ENCODE data around the gene KRT6C.

The KRT6C gene

GRCh38 chr12:52518574-52519386, 45.2 kb upstream of the KRT6C start:
- no peak overlapping the region for H3K27ac ChIP-seq
- TF ChIP-seq CTCF (conservative IDR thresholded peaks at IDR 0.05) (no peak), ZFX (IDR thresholded peaks at IDR 0.05) (no peak)

GRCh38 chr12:52517888-52518287, 44.3 kb upstream of the KRT6C start:
- no peak overlapping the region for H3K27ac ChIP-seq
- no peak for TF ChIP-seq CTCF (conservative IDR thresholded peaks at IDR 0.05)
- TF ChIP-seq ZFX (IDR thresholded peaks at IDR 0.05) = no peak

- TF ChIP-seq ZFX (IDR thresholded peaks at IDR 0.05) = no peak
- no peak for TF ChIP-seq CTCF (conservative IDR thresholded peaks at IDR 0.05)
- H3K27ac ChIP-seq = no peak overlapping the region
These were observed 43.6 kb upstream of the KRT6C start for GRCh38 chr12:52517005-52517835.

- TF ChIP-seq ZFX (IDR thresholded peaks at IDR 0.05) = no peak
- TF ChIP-seq CTCF (conservative IDR thresholded peaks at IDR 0.05) = no peak
- H3K27ac ChIP-seq = no peak overlapping the region
These were observed 42.6 kb upstream of the KRT6C start for GRCh38 chr12:52515927-52516831.

GRCh38 chr12:52515319-52515646, 41.7 kb upstream of the KRT6C start:
- TF ChIP-seq CTCF (conservative IDR thresholded peaks at IDR 0.05) = no peak
- TF ChIP-seq ZFX (IDR thresholded peaks at IDR 0.05) = no peak

GRCh38 chr12:52514471-52515318, 41.1 kb upstream of the KRT6C start:
- no peak for TF ChIP-seq CTCF (conservative IDR thresholded peaks at IDR 0.05)
- H3K27ac ChIP-seq = no peak overlapping the region

More at GRCh38 chr12:52515319-52515646, 41.7 kb upstream of the KRT6C start:
- no peak overlapping the region for H3K27ac ChIP-seq

Measured in C4-2B (cell line).